GM20431 (cell line): ENCODE data around the gene NTRK2.
"Not testable (repeated sequence)": the region's sequence is repeated elsewhere in the genome, so short reads cannot be mapped to it uniquely, and the experiment has no call there.

ENCODE experiments used
- in situ Hi-C: fragments of 300-500 bp; cut with MseI, MboI; formaldehyde crosslinking; loops from one replicate; pipeline ENCODE4 v1.15.0; 2020; ENCODE audit warnings: low sequenced_read_pairs; ENCODE audit not compliant: unreplicated experiment

The NTRK2 gene

DNA sequence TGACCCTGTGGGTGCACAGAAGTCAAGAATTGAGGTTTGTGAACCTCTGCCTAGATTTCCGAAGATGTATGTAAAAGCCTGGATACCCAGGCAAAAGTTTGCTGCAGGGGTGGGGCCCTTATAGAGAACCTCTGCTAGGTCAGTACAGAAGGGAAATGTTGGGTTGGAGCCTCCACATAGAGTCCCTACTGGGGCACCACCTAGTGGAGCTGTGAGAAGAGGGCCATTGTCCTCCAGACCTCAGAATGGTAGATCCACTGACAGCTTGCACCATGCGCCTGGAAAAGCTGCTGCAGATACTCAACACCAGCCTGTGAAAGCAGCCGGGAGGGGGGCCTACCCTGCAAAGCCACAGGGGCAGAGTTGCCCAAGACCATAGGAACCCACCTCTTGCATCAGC, 399.9 kb downstream of the NTRK2 start:
- in situ Hi-C loops, result not testable (repeated sequence)
